HG02588 (cell line): Measurements from ENCODE around the gene MEPCE.

Experiments used
- ATAC-seq: cut with Tn5 transposase; IDR thresholded peaks from one replicate; pipeline ENCODE4 v1.9.1; 2021; ENCODE audit warnings: mild to moderate bottlenecking, moderate library complexity; ENCODE audit not compliant: unreplicated experiment

Gene MEPCE

GRCh38 chr7:100481466-100481865, 51.8 kb downstream of the MEPCE start:
- ATAC-seq = no peak

- ATAC-seq = no peak
Observed at GRCh38 chr7:100482728-100483089, 53.1 kb downstream of the MEPCE start.

- ATAC-seq = peak; percentile 41
Observed at GRCh38 chr7:100483090-100483721, 53.6 kb downstream of the MEPCE start.
